NK-92 (cell line): ENCODE data around the gene CCDC77.
"Not testable (repeated sequence)": the region's sequence is repeated elsewhere in the genome, so short reads cannot be mapped to it uniquely, and the experiment has no call there.

Source experiments
- DNase-seq: peaks from one replicate; lab custom pipeline; 2025; ENCODE audit not compliant: unreplicated experiment; lab: John Stamatoyannopoulos, UW

The CCDC77 gene

DNA sequence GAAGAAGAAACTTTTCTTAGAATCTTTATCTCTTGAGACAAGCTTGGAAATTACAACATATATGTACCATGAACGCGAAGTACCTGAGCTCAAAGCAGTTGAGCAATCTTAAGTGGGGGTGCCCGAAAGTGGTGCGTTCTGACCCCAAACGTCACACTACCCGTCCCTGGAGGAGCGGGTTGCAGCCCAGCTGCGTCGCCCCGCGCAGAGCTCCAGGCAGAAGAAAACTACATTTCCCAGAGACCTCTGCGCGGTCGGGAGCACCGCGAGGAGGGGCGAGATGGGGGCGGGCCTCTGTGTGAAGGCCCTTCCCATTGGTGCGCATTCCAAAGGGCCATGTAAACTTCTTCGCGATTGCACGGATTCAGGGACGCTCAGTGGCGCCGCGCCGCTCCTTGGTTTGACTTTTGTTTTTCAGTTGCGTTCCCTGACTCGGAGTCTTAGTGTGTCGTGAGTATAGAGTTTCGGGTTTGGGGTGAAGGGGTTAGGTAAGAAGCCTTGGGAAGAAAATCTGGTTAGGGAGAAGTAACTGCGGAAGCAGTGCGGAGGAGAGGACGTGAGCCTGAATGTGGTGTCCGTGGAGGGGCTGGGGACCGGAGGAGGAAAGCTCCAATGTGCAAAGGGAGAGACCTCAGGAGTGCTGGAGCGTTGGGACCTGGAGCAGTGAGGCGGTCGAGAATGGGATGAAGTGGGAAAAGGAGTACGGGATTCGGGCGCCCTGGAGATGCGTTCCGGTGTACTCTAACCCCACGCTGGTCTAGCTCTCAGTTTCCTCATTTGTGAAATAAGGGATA, at the start of gene CCDC77:
Gene CCDC77 (plus strand): TSS at position 410 of the 794 bp plus-strand sequence. CDS start 7,740 bp downstream, outside the sequence.
- DNase-seq = no peak

DNA sequence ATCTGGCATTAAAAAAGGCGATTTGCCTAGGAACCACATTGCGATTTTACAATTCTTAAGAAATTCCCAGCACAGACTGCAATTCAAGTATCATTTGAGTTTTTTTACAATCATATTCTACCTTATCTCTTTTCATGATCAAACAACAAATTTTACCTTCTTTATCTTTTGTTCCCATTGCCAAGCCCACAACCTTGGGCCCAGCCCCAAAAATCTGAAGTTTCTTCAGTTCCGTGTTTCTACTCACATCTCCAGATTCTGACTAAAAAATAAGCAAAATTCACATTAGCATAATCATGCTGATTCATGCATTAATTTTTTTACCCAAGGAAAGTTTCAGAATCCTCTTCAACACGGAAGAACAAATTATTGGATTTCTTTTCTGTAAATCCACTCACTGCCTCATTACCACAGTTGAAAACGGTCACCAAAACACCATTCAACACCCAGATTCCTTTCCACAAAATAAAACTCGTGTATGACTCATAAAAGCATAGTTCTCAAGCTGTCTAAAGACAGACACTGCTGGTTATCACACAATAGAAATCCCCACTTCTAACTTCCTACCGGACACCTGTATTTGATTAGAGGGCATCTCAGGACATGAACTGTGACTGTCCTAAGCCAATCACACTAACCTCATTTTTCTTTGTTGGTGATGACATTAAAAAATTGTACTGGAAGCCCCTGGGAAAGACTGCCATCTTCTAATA, 45.0 kb upstream of the CCDC77 start:
- no peak for DNase-seq

DNA sequence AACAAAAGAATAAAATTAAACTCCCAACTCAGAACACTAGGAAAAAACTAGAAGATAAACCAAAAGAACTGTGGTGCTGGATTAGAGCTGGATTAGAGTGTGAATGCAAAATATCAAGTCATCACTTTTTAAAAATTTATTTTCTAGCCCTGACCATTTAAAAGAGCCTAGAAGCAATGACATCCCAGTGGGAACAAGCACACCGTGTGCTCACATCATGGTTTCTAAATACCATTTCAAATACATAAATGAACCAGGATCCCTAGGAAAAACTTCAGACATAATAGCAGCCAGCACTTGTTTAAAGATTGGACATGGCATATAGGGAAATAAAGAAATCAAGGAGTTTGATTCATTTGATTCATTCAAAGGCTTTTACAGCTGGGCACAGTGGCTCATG, 42.4 kb upstream of the CCDC77 start:
- no peak for DNase-seq

DNA sequence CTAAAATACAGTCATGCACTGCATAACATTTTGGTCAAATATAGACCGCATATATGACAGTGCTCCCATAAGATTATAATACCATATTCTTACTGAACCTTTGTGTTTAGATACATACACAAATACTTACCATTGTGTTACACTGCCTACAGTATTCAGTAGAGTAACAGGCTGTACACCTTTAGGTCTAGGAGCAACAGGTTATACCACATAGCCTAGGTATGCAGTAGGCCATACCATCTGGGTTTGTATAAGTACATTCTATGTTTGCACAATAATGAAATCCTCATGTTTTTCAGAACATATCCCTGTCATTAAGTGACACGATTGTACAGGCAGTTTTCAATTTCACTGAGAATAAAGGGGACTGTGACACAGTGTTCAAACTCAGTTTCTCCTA, 34.6 kb upstream of the CCDC77 start:
- no peak for DNase-seq

DNA sequence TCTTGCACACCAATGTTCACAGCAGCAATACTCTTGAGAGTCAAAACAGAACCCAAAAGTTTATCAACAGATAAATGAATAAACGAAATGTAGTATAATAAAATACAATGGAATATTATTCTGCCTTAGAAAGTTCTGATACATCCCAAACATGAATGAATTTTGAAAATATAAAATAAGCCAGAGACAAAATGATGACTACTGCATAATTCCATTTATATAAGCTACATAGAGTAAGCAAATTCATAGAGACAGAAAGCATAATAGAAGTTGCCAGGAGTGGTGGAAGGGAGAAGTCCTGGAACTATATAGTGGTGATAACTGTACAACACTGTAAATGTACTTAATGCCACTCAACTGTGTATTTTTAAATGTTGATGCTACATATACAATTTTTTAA, 33.5 kb upstream of the CCDC77 start:
- DNase-seq = no peak

DNA sequence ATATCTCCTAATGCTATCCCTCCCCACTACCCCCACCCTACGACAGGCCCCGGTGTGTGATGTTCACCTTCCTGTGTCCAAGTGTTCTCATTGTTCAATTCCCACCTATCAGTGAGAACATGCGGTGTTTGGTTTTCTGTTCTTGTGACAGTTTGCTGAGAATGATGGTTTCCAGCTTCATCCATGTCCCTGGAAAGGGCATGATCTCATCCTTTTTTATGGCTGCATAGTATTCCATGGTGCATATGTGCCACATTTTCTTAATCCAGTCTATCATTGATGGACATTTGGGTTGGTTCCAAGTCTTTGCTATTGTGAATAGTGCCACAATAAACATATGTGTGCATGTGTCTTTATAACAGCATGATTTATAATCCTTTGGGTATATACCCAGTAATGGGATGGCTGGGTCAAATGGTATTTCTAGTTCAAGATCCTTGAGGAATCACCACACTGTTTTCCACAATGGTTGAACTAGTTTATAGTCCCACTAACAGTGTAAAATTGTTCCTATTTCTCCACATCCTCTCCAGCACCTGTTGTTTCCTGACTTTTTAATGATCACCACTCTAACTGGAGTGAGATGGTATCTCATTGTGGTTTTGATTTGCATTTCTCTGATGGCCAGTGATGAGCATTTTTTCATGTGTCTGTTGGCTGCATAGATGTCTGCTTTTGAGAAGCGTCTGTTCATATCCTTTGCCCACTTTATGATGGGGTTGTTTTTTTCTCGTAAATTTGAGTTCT, 30.5 kb upstream of the CCDC77 start:
- DNase-seq = not testable (repeated sequence)

DNA sequence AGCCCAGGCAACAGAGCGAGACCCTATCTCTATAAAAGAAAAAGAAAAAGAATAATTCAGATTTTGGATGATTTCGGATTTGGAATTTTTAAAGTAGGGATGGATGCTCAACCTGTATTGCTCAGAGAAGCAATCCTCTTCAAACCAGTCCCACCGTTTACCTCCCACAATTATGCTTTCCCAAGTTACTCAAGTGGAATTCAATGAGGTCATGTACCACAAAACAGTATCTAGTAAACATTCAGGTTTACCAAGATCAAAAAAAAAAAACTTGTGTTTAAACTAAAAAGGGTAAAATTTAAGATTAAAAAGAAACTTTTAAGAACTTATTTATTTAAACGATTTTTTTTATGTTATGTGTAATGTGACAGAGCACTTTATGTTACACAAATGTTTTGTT, 14.8 kb upstream of the CCDC77 start:
- no peak for DNase-seq

DNA sequence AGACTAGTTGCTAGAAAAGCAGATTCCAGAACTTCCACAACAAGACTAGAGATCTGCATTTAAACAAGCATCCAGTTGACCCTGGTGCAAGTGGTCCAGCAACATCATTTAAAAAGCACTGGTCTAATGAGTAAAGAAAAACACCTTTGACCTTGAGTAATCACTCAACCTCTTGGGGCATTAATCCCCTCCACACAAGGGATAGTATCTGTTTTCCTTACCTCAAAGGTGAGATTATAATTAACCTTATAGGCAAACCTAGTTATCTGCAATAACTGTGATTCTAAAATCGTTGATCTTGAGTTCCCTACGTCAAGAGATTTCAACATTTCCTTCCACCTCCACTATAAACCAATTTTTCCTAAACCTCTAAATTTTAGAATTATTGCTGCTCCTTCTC, 13.4 kb upstream of the CCDC77 start:
- DNase-seq = no peak

DNA sequence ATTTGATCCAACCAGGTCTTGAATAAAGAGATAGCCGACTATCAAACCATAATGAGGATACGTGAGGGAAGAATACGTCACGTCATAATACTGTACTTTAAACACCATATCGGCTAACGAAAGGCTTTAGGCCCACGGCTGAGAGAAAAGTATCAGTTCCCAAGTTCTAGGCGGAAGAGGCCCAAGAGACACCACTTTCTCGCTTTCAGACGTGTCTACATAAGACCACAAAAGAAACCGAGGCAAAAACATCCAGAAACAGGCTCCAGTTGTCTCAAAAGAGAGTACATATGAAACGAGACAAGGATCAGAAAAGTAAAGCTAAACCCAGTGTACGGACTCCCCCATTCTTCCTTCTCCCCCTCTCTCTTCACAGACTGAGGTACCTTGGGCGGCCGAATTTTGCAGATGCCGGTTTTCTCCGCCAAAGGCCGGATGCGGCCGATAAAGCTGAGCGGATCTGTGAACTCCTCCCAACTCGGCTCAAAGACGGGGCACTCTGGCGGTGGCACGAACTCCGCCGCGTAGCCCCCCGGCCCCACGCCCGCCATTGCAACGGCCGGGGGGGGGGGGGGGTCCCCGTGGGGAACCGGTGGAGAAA, 12.8 kb upstream of the CCDC77 start:
- no peak for DNase-seq

DNA sequence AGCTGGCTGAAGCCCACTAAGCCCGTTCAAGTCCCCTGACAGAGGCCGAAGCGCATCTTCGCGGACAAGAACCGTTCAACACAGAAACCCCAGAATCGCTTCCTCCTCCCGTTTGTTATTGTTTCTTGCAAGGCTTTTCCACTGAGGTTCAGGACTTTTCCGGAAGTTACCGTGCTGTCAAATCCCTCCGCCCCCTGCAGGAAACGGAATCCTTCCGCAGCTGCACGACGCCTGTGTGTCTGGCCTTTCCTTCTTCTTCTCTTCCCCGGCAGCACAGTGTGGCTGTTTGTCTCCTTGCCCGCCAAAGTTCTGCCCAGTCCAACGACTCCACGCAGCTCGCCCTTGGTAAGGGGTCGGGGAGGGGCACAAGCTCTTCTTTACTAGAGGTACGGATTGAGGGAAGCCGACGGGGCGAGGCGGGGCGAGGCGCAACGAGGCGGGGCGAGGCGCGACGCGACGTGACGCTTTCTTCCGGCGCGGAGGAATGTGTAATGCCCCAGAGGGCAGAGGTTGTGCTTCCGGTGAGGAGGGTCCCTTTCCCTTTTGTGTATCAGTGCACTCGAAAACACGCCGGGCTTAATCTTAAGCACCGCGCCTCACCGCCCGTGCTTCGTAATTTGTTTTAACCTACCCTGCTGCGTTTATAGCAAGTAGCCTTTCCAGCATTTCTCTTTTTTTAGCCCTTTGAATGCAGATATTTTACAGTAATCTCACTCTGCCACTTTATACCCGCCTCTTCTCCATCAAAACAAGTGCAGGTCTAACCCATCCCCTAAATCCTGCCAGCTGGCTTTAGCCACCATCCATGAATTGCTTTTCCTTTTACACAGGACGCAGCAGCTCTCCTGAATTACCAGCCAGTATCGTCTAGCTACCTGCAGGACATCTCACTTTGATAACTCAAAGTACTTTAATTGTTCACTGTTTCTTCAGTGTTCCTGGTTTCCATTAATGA, 12.0 kb upstream of the CCDC77 start, which contains the start of gene KDM5A:
Gene KDM5A (minus strand): TSS at position 179 of the 955 bp plus-strand sequence. CDS start 229 bp downstream, outside the sequence.
- no peak for DNase-seq

DNA sequence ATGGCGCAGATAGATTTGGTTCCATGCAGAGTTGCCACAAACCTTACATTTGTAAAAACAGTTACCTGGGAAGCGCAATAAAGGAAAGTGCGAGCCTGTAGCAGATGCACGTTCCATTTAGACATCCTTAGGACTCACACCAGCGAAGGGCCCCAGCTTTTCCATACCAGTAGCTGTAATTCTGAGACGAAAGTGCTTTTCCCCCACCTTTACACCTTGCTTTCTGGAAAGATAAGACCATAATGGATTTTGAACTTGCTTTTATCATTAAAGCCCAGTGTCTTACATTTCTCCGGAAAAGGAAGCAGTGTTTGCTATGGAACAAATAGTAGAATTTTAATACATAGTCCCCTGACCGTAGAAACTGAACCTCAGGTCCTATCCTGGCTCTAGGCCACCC, 616 bp upstream of the CCDC77 start:
- no peak for DNase-seq

DNA sequence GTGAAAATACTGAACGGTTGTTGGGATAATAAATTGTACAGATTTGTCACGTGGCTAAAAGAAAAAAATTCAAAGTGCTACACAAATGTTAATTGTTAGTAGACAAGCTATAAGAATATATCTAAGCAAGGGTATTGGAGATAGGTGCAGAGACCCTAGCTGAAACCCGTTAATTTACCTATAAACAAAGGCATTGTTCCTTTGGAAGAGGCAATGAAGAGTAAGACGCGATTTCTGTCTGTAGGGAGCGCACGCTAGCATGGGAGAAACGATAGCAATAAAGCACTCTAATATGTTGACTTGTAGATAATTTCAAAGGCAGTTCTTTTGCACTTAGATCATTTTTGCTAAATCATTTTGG, 565 bp downstream of the CCDC77 start:
- no peak for DNase-seq

DNA sequence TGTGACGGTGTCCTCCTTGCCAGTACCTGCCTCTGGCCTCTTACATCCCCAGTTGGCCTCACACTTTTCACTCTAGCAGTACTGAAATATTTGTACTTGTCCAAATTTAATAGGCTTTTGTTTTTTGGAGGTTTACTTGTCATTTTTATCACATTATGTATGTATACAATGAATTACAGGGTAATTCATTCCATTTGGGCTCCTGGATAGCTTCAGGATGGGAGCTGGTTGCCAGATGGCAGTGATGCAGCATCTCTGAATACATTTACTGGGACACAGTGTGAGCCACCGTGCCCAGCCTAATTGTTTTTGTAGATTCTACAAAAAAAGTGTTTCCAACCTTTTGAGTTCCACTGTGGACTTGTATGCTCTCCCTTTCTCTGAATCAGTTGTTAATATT, 13.4 kb downstream of the CCDC77 start:
- DNase-seq = no peak

DNA sequence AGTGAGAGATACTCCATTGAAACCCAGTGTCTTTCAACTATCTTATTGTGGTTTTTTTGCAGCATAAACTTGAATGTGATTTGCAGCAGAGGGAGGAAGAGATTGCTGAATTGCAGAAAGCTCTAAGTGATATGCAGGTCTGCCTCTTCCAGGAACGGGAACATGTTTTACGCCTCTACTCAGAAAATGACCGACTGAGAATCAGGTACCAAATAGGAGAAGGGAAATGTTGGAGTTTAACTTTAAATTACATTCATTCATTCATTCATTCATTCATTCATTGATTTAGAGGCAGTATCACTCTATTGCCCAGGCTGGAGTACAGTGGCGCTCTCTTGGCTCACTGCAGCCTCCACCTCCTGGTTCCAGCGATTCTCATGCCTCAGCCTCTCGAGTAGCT, 17.0 kb downstream of the CCDC77 start:
- no peak for DNase-seq

DNA sequence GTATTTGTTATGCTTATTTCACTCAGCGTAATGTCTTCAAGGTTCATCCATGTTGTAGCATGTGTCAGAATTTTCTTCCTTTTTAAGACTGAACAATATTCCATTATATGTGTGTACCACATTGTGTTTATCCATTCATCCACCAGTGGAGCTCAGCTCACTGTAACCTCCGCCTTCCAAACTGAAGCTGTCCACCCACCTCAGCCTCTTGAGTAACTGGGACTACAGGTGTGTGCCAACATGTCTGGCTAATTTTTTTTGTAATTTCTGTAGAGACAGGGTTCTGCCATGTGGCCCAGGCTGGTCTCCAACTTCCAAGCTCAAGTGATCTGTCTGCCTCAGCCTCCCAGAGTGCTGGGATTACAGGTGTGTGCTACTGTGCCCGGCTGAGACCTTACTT, 21.1 kb downstream of the CCDC77 start:
- no peak for DNase-seq

DNA sequence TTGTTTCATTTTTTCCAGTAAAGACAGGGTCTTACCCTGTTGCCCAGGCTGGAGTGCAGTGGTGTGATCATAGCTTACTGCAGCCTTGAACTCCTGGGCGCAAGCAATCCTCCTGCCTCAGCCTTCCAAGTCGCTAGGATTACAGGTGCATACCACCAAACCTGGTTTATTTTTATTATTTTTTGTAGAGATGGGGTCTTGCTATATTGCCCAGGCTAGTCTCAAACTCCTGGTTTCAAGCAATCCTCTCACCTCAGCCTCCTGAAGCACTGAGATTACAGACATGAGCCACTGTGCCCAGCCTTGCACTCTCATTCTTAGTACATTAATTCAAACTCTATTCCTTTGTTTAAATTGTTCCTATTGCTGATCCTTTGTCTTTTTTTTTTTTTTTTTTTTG, 34.3 kb downstream of the CCDC77 start:
- not testable (repeated sequence) for DNase-seq

DNA sequence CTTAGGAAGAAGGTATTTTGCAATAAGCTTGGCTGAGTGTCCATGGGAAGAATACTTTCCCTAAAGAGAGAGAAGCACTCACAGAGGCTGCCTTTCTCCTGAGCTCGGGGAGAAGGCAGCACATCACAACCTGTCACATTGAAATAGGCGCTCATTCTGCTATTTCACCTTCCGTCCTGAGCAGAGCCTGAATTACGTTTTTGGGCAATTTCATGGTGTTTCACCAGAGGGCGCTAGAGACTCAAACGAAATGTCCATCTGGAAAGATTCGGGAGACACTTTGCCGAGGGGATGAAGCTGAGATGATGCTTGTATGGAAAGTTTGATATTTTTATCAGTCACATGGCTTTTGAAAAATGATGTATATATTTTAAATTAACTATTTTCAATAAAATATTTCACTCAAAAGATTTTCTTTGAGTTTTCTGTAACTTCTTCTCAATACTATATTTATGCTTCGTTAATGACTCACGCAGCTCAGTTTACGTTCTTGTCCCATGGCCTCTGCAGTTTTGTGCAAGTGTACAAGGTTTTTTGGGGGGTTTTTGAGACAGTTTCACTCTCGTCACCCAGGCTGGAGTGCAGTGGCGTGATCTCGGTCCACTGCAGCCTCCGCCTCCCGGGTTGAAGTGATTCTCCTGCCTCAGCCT, 40.9 kb downstream of the CCDC77 start:
- no peak for DNase-seq

DNA sequence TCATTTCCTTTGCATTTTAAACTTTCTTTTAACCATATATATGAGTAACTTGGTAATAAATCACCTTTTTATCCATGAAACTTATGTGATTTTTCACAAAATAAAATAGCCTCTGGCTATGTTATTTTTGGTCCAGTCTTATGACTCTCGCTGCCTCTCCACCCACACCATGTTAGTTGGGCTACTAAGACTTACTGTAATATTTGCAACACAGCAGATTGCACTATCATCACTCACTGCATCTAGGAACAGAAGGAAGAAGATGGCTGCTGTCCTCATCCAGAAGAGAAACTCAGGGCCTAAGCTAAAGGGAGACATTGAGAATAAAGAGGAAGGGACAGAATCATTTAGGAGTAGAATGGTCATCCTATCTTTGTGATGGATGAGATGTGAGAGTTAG, 45.7 kb downstream of the CCDC77 start:
- no peak for DNase-seq

DNA sequence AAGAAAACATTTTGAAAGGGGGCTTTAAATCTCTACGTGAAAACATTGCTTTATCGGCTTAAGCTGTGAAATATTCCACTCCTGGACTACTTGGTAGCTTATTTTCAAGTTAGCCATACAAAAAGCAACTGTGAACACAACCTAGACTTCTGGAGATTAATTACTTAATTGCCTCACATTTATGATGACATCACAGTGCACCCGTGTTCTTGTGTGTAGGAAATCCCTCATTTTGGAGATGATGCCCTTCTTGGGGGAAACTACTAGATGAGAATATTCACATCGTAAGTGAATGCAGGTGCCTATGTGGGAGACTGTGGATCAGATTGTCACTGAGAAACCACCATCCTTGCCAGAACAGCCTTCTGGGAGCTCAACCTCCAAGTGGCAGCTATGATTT, 47.8 kb downstream of the CCDC77 start:
- DNase-seq = no peak

DNA sequence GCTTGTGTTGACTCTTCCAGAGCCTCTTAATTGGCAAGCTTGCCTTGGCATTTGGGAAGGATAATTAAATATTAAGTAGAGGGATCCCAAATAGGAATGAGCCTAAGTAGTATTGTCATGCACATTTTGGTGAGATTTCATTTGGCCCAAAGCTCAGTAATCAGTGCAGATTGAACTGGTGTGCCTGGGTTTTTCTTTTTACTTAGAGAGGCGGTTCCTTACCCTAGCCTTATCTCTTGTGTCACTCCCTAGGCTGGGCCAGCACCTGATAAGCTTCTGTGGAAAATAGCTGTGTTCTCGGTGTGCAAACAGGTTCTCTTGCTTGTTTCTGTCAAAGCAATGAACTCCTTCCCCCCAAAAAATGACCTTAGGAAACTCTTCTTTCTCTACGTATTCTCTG, 49.0 kb downstream of the CCDC77 start:
- no peak for DNase-seq
